H9 (cell line): ENCODE data around the gene ODC1. TPM values are rescaled to one million over a fixed set of nuclear protein-coding genes. Genes with fewer than 3 reads are reported as not detected.

Experiments used
- DNase-seq: peaks from one replicate; pipeline ENCODE4 v3.0.0-alpha.2; 2017
- H2AFZ ChIP-seq: one replicate; pipeline ENCODE4 v1.6.1; 2013; ENCODE audit warnings: mild to moderate bottlenecking, low read length, control low read depth, moderate library complexity
- H2AK5ac ChIP-seq: 2 replicates; pipeline ENCODE4 v1.6.1; 2013; ENCODE audit warnings: low read length, control low read depth, mixed read lengths; ENCODE audit not compliant: insufficient read length
- H2BK120ac ChIP-seq: one replicate; pipeline ENCODE4 v1.6.1; 2013; ENCODE audit warnings: low read depth, mild to moderate bottlenecking, low read length, control low read depth, inconsistent platforms; ENCODE audit not compliant: poor library complexity, severe bottlenecking
- H2BK12ac ChIP-seq: 2 replicates; pipeline ENCODE4 v1.6.1; 2013; ENCODE audit warnings: low read length, control low read depth, mixed read lengths, low read depth; ENCODE audit not compliant: insufficient read length
- H2BK15ac ChIP-seq: 2 replicates; pipeline ENCODE4 v1.6.1; 2013; ENCODE audit warnings: low read depth, low read length, control low read depth
- H2BK20ac ChIP-seq: one replicate; pipeline ENCODE4 v1.6.1; 2013; ENCODE audit warnings: low read depth, mild to moderate bottlenecking, low read length, control low read depth, inconsistent platforms; ENCODE audit not compliant: poor library complexity, severe bottlenecking
- H2BK5ac ChIP-seq: 2 replicates; pipeline ENCODE4 v1.6.1; 2013; ENCODE audit warnings: low read length, control low read depth, mixed read lengths; ENCODE audit not compliant: insufficient read length
- H3K14ac ChIP-seq: 2 replicates; pipeline ENCODE4 v1.6.1; 2013; ENCODE audit warnings: low read length, control low read depth; ENCODE audit not compliant: insufficient read depth
- H3K18ac ChIP-seq: 2 replicates; pipeline ENCODE4 v1.6.1; 2013; ENCODE audit warnings: low read depth, mild to moderate bottlenecking, mixed read lengths, low read length, control low read depth; ENCODE audit not compliant: insufficient read length
- H3K23ac ChIP-seq: 2 replicates; pipeline ENCODE4 v1.6.1; 2013; ENCODE audit warnings: low read length, control low read depth, mixed read lengths, low read depth; ENCODE audit not compliant: insufficient read length
- H3K23me2 ChIP-seq: 2 replicates; pipeline ENCODE4 v1.6.1; 2013; ENCODE audit warnings: low read depth, mild to moderate bottlenecking, mixed read lengths, low read length, control low read depth; ENCODE audit not compliant: insufficient read length, poor library complexity, severe bottlenecking
- H3K27ac ChIP-seq: 2 replicates; pipeline ENCODE4 v1.5.1; 2013; ENCODE audit warnings: low read length, control low read depth, mixed read lengths, low read depth; ENCODE audit not compliant: insufficient read length
- H3K27me3 ChIP-seq: 2 replicates; pipeline ENCODE4 v1.6.1; 2013; ENCODE audit warnings: low read length, control low read depth, inconsistent platforms; ENCODE audit not compliant: insufficient read depth
- H3K4ac ChIP-seq: 2 replicates; pipeline ENCODE4 v1.6.1; 2013; ENCODE audit warnings: low read depth, mild to moderate bottlenecking, control low read depth, inconsistent platforms, low read length, moderate library complexity
- H3K4me1 ChIP-seq: 2 replicates; pipeline ENCODE4 v1.6.1; 2013; ENCODE audit warnings: low read length, control low read depth, inconsistent platforms; ENCODE audit not compliant: insufficient read depth
- H3K4me2 ChIP-seq: 2 replicates; pipeline ENCODE4 v1.6.1; 2013; ENCODE audit warnings: low read length, control low read depth, mixed read lengths; ENCODE audit not compliant: insufficient read length, insufficient read depth
- H3K56ac ChIP-seq: 2 replicates; pipeline ENCODE4 v1.6.1; 2013; ENCODE audit warnings: low read depth, mild to moderate bottlenecking, mixed read lengths, low read length, control low read depth; ENCODE audit not compliant: insufficient read length
- H3K79me1 ChIP-seq: 2 replicates; pipeline ENCODE4 v1.6.1; 2013; ENCODE audit warnings: low read depth, mild to moderate bottlenecking, moderate library complexity, low read length, control low read depth, inconsistent platforms; ENCODE audit not compliant: insufficient read depth, poor library complexity, severe bottlenecking
- H3K79me2 ChIP-seq: 2 replicates; pipeline ENCODE4 v1.6.1; 2013; ENCODE audit warnings: low read length, control low read depth, inconsistent platforms; ENCODE audit not compliant: insufficient read depth
- H3K9ac ChIP-seq: 2 replicates; pipeline ENCODE4 v1.6.1; 2013; ENCODE audit warnings: low read length, control low read depth, mixed read lengths; ENCODE audit not compliant: insufficient read length; ENCODE audit errors: extremely low read depth
- H3K9me3 ChIP-seq: one replicate; pipeline ENCODE4 v1.6.1; 2013; ENCODE audit warnings: low read depth, low read length, inconsistent platforms; ENCODE audit not compliant: control insufficient read depth
- H3T11ph ChIP-seq: one replicate; pipeline ENCODE4 v1.6.1; 2013; ENCODE audit warnings: mild to moderate bottlenecking, low read length, control low read depth, inconsistent platforms
- H4K20me1 ChIP-seq: one replicate; pipeline ENCODE4 v1.6.1; 2013; ENCODE audit not compliant: control insufficient read depth, insufficient read length, insufficient read depth
- H4K5ac ChIP-seq: 2 replicates; pipeline ENCODE4 v1.6.1; 2013; ENCODE audit warnings: low read depth, mild to moderate bottlenecking, mixed read lengths, low read length, control low read depth; ENCODE audit not compliant: insufficient read length
- H4K8ac ChIP-seq: replicated peaks from 2 replicates; pipeline ENCODE4 v1.6.1; 2013; ENCODE audit warnings: low read length, control low read depth, mixed read lengths, low read depth; ENCODE audit not compliant: insufficient read length
- H4K91ac ChIP-seq: 2 replicates; pipeline ENCODE4 v1.6.1; 2013; ENCODE audit warnings: low read depth, mild to moderate bottlenecking, moderate library complexity, mixed read lengths, low read length, control low read depth; ENCODE audit not compliant: insufficient read length
- H3K27ac Mint-ChIP-seq, 3 experiments: 2 replicates in 2 of 3; 3 replicates in 1 of 3; pipeline ENCODE4 v1.8.0; 2020 to 2021; ENCODE audit warnings: mixed read lengths in 3 of 3, mild to moderate bottlenecking in 1 of 3, moderate library complexity in 1 of 3
- H3K27me3 Mint-ChIP-seq: 2 replicates; pipeline ENCODE4 v1.8.0; 2021; ENCODE audit warnings: low read depth, mild to moderate bottlenecking, moderate library complexity, mixed read lengths
- H3K36me3 Mint-ChIP-seq, 3 experiments: 2 replicates in 2 of 3; 3 replicates in 1 of 3; pipeline ENCODE4 v1.8.0; 2020 to 2021; ENCODE audit warnings: low read depth in 3 of 3, mixed read lengths in 3 of 3; ENCODE audit not compliant: insufficient read depth in 1 of 3
- H3K4me1 Mint-ChIP-seq, 2 experiments: 2 replicates each; pipeline ENCODE4 v1.8.0; 2020; ENCODE audit warnings: mixed read lengths in 2 of 2
- H3K4me3 Mint-ChIP-seq, 2 experiments: 2 replicates in 1 of 2; 3 replicates in 1 of 2; pipeline ENCODE4 v1.8.0; 2020 to 2021; ENCODE audit warnings: mild to moderate bottlenecking in 2 of 2, mixed read lengths in 2 of 2, moderate library complexity in 1 of 2
- H3K9me3 Mint-ChIP-seq, 2 experiments: 2 replicates in 1 of 2; 3 replicates in 1 of 2; pipeline ENCODE4 v1.8.0; 2020; ENCODE audit warnings: mild to moderate bottlenecking in 2 of 2, mixed read lengths in 2 of 2, moderate library complexity in 1 of 2
- WGBS: extraction: QIAGEN DNeasy Blood & Tissue Kit; methylation state at CpG from one replicate; pipeline ENCODE4 v1.1.7; 2013; ENCODE audit warnings: missing lambda C conversion rate, low lambda C conversion rate, mixed read lengths; ENCODE audit not compliant: insufficient read length; ENCODE audit errors: extremely low coverage; 5-methylcytosine and 5-hydroxymethylcytosine counted together
- total RNA-seq: library from RNA; stranded (reverse); gene quantifications from 2 replicates; pipeline ENCODE4 v1.2.1, GENCODE V29; 2021
- TF ChIP-seq, protein P1 (sequence below): fragments of 200-600 bp; sonication (generic); conservative IDR thresholded peaks from 3 replicates; pipeline ENCODE4 v1.8.0; 2021; ENCODE audit warnings: antibody characterized with exemption, mild to moderate bottlenecking

The ODC1 gene
- total RNA-seq, 1 experiment from 2014 or later = 48.3 TPM

DNA sequence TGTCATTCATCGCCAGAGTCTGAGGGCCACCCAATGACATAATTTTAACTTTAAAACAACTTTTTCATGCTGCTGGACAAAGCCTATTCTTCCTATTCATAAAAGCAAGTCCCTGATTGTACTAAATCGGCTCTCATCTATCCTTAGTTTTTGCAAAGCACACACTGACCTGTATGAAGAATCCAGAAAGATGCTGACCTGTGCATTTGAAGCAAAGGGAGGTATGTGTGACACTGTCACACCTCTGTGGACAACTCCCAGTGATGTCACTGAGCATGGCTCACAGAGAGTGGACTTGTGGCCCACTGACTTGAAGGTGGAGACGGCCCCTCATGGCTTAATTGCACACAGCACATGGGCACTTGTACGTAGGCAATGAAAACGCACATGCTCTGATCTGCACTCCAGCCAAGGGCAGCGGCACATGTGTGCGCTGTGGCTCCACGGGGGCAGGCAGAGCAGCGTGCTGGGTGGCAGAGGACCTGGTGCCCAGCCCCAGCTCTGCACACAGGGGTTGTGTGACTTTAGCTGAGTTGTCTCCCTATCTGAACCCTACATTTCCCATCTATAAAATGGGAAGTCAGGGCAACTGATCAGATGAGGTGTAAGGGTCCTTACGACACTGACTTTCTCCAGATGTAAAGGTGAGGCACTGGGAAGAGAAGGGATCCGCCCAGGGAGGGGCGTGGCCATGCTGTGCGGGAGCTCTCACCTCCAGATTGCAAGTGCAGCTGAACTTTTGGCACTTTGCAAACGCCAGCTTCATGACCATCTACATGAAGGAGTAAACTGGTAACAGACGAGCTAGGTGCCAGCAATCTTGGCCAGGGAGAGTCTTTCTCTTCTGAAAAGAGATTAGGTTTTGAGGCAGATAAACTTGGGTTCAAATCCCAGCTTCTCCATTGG, 14.3 kb upstream of the ODC1 start:
- no peak overlapping the region for H3K18ac ChIP-seq
- H3K4me3 Mint-ChIP-seq = no peak overlapping the region
- H3K4me2 ChIP-seq = no peak overlapping the region
- H3K4ac ChIP-seq = no peak overlapping the region
- H2BK20ac ChIP-seq = no peak overlapping the region
- H4K20me1 ChIP-seq = peaks cover 2% of the 10 kb centered on the region
- no peak overlapping the region for H4K91ac ChIP-seq
- TF ChIP-seq, protein P1, sequence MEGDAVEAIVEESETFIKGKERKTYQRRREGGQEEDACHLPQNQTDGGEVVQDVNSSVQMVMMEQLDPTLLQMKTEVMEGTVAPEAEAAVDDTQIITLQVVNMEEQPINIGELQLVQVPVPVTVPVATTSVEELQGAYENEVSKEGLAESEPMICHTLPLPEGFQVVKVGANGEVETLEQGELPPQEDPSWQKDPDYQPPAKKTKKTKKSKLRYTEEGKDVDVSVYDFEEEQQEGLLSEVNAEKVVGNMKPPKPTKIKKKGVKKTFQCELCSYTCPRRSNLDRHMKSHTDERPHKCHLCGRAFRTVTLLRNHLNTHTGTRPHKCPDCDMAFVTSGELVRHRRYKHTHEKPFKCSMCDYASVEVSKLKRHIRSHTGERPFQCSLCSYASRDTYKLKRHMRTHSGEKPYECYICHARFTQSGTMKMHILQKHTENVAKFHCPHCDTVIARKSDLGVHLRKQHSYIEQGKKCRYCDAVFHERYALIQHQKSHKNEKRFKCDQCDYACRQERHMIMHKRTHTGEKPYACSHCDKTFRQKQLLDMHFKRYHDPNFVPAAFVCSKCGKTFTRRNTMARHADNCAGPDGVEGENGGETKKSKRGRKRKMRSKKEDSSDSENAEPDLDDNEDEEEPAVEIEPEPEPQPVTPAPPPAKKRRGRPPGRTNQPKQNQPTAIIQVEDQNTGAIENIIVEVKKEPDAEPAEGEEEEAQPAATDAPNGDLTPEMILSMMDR = no peak
- peak; percentile 54 for DNase-seq
- H3K23me2 ChIP-seq = no peaks in the 10 kb centered on the region
- H4K8ac ChIP-seq = no peak overlapping the region
- H3K9ac ChIP-seq = no peak overlapping the region
- no peak overlapping the region for H2BK120ac ChIP-seq
- no peaks in the 10 kb centered on the region for H3K4me1 ChIP-seq
- no peaks in the 10 kb centered on the region for H3K79me2 ChIP-seq
- H3K79me1 ChIP-seq = no peaks in the 10 kb centered on the region
- H3K56ac ChIP-seq = no peak overlapping the region
- H3K4me1 Mint-ChIP-seq = 0 out of 4 replicates have a peak, but pooled peaks cover 0 to 3% of the 10 kb centered on the region in 2 experiments
- no peak overlapping the region for H3T11ph ChIP-seq
- H2AFZ ChIP-seq = no peak overlapping the region
- H2BK5ac ChIP-seq = no peak overlapping the region
- no peak overlapping the region for H3K14ac ChIP-seq
- no peak overlapping the region for H3K27ac ChIP-seq
- no peak overlapping the region for H2AK5ac ChIP-seq
- no peaks in the 10 kb centered on the region for H3K27me3 ChIP-seq
- H3K9me3 Mint-ChIP-seq = no peaks in the 10 kb centered on the region
- H4K5ac ChIP-seq = no peak overlapping the region
- no peak overlapping the region for H3K23ac ChIP-seq
- no peak overlapping the region for H3K27ac Mint-ChIP-seq
- H2BK12ac ChIP-seq = no peak overlapping the region
- H3K9me3 ChIP-seq = no peaks in the 10 kb centered on the region
- no peaks in the 10 kb centered on the region for H3K36me3 Mint-ChIP-seq
- no peak overlapping the region for H2BK15ac ChIP-seq
- WGBS = no CpG with 5 or more reads among the region's 15 CpGs
- peaks cover 2% of the 10 kb centered on the region; the same call in 1 of the 2 replicates for H3K27me3 Mint-ChIP-seq
